Endometrial microvascular endothelial cells (primary cell): Measurements from ENCODE around the gene GLS. TPM values are rescaled to one million over a fixed set of nuclear protein-coding genes. Genes with fewer than 3 reads are reported as not detected.
"Not testable (repeated sequence)": the region's sequence is repeated elsewhere in the genome, so short reads cannot be mapped to it uniquely, and the experiment has no call there.

Source experiments
- in situ Hi-C: cut with HindIII; loops from 2 replicates; pipeline ENCODE4 v1.10.0; 2017; ENCODE audit warnings: low sequenced_read_pairs, low pct_unique_long_range_greater_than_20kb; ENCODE audit errors: inconsistent ontology term
- total RNA-seq: library from RNA; depleted of rRNA; stranded (reverse); fragments of >200 nt; gene quantifications from one replicate; pipeline ENCODE4 v1.2.3, GENCODE V29; 2015; ENCODE audit errors: inconsistent ontology term

GLS gene
- total RNA-seq, 1 donor from 2014 or later, result 110 TPM

DNA sequence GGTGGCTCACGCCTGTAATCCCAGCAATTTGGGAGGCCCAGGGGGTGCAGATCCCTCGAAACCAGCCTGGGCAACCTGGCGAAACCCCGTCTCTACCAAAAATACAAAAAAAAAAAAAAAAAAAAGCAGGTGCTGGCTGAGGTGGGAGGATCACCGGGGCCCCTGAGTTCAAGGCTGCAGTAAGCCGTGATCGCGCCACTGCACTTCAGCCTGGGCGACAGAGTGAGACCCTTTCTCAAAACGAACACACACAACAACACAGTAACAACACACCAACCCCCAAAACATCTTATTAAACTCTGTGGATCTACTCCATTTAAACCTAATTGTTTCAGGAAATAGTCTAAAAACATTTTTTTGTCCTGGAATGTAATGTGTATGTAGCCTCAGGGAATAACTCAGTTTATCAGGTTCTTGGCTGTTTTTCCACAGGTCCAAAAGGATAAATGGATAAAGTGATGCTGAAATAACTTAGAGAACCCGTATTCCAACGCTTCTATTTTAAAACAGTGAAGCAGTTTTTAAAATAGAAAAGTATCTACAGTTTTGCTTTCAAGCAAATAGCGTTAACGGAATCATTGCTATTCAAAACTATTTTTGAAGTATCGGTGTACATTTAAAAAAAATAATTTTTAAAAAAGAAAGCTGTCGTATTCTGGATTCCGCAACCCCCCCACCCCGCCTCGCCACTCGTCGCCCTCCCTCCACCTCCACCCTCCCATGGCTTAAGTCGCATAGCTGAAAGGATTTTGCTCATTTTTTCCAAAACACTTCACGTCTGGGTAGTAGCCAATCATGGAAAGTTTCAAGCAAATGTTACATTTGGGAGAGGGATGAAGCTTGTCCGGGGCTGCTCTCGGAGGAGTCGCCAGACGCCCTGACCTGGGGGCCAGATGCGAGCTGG is 895 bp upstream of the GLS start:
- in situ Hi-C loops, result no loop called here

DNA sequence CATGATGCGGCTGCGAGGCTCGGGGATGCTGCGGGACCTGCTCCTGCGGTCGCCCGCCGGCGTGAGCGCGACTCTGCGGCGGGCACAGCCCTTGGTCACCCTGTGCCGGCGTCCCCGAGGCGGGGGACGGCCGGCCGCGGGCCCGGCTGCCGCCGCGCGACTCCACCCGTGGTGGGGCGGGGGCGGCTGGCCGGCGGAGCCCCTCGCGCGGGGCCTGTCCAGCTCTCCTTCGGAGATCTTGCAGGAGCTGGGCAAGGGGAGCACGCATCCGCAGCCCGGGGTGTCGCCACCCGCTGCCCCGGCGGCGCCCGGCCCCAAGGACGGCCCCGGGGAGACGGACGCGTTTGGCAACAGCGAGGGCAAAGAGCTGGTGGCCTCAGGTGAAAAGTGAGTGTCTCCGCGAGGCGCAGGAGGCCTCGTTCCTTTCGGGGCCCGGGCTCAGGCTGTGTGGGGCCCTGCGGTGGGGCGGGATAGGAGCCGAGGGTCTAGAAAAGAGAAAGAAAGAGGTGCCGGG is 520 bp downstream of the GLS start:
- in situ Hi-C loops, result no loop called here

DNA sequence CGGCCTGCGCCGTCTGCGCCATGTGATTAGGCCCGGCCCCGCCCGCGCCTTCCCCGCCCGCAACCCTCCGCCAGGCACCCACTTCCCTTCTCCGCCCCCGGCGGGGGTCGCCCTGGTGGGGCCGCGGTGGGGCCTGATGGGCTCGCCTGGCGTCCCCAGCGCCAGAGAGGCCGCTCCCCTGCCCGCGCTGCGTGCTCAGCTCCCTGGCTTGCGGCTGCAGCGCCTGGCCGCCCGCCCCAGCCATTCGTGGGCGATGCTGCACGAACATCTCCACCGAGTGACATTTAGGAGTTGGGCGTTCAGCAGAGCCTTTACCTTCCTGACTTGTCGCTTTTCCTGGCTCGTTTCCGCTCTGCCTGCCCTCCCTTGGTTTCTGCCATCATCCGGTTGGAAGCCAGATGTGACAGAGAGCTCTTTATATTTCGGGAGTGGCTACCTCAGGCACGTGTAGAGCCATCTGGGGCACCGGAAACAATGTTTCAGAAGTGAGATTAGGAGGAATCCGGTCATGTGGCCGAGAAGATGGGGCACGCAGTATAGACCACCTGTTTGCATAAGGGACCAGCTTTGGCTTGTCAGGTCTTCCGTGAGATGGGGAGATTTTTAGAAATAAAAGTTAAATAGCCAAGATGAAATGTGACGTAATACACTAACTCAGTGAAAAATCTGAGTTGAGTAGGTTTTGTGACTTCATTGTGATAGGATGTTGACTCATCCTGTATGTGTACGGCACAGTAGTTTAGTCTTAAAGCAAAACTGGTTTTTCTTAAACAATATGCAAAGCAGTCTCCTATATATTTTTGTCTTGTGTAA is 1.2 kb downstream of the GLS start:
- in situ Hi-C loops, result no loop called here

DNA sequence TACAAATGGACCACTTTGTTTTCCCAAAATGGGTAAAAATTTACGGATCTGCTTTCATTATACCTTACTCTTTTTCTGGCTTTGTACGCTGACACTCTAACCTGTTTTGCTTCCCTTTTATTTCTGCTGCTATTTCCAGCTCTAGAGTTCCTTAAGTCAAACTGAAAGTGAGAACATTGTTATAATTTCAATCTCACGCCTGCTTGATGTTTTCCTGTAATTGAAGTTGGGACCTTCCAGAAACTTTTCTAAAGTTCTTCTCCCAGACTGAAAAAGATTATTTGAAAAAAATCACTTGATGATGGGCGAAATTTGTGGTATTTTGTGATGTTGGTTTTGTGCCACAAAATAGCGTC is 1.8 kb downstream of the GLS start:
- in situ Hi-C loops, result no loop called here

DNA sequence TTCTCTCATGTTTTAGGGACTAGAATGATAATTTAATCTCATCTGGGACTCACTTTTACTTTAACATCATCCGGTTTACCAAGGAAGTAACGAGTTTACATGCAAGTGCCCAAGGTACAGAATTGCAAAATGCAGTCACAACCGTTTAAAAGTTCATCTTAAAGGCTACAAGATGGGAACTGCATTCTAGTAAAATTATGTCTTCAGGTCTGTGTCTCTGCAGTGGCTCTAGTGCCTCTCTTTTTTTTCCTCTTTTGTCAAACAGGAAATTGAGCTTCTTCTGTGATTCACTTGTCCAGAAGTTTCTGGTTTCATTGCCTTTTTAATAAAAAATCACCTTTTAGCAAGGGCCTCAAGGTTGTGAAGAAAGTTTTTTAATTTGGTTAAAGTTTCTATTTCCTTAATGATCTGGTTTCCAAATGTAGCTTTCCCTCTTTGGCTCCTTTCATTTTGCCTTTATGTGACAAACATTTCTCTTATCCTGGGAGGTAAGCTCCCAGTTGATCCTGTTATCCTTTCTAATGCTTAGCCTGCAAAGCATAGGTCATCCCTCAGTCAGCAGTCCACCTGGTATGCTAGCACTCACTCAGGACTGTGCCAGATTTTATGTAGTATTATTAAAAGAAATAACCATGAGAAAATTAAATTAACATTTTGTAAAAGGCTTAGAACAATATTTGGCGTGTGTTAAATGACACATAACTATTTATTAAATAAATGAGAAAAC is 2.4 kb downstream of the GLS start:
- in situ Hi-C loops, result no loop called here

DNA sequence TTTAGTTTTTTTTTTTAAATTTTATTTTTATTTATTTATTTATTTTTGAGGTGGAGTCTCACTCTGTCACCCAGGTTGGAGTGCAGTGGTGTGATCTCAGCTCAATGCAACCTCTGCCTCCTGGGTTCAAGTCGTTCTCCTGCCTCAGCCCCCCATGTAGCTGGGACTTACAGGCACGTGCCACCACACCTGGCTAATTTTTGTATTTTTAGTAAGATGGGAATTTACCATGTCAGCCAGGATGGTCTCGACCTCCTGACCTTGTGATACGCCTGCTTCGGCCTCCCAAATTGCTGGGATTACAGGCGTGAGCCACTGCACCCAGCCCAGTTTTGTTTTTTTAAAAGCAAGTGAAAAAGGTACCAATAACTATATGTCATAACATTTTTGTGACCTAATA is 5.2 kb downstream of the GLS start:
- in situ Hi-C loops, result not testable (repeated sequence)

DNA sequence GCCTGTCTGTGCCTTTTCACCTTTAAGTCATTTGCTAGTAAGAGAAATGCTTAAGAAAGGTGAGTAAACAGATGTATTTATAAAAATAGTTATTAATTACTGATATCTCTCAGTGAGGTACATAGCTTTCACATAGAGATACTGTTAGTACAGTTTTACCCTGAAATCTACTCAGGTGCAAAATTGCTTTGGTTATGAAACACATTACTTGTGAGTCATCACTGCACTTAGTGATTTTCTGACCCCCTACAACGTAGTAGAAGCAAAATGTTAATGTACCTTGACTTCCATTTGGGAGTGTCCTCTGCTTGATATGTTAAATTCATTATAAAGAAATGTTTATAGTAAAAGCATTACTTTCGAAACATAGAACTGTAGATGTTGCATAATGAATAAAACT is 6.5 kb downstream of the GLS start:
- in situ Hi-C loops, result no loop called here

DNA sequence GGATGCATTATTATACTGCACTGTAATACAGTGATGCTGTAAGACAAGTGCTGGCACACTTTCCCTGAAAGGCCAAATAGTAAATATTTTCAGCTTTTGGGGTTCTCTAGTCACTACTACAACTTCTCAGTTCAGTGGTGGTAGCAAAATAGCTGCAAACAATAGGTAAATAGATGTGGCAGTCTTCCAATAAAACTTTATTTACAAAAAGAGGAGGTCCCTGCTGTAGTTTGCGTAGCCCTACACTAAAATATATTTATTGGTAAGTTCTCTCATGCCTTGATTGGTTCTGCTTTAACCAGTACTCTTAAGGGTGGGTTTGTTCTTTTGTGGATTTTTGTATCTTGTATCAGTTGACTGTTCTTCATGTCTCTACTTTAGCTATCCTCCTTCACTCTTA is 7.8 kb downstream of the GLS start:
- in situ Hi-C loops, result no loop called here

DNA sequence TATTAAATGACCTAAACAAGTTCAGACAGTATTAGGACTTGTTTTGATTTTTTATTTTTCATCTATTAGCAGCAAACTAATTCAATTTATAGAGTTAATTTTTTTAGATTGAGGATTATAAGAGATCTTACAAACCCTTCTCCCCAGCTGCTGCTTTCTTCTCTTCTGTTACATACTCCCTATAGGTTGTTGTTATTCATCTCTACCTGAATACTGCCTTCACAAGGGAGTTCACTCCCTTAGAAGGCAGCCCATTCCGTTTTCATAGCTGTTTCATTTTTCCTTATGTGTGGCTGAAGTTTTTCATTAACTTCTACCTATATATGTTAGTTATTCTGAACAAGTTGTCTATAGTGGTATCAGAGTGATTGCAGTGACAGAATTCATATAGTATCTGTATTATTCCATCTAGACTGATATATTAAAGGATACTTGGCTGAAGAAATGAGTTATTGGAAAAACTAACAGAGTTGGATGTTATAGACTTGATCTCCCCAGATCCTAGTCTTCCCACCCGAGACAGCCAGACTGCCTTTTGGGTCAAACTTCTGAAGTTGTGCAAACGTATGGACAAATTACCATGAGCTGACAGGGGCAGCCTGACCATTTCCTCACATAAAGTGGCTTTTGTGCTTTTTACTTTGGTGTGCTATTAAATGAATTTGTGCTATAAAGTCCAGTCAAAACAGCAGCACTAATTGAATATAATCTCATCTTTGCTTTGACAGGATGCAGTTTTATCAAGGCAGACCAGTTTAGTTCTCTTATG is 8.7 kb downstream of the GLS start:
- in situ Hi-C loops, result no loop called here

DNA sequence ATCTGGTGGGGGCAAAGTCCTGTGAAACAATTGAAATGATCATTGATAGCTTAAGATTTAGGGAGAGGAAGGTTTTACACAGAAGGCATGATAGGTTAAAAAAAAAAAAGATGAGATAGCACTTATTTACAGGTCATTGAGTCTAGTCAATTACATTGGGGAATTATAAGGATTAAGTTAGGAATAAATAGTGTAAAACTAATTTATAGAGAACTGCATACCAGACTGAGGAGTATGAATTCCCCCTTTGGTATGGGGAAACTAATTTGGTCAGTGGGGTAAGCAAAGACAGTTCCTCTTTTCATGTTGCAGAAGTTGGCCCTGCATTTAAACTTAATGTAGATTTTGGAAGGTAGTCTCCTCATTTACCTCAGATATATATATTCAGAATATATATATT is 10.8 kb downstream of the GLS start:
- in situ Hi-C loops, result no loop called here

DNA sequence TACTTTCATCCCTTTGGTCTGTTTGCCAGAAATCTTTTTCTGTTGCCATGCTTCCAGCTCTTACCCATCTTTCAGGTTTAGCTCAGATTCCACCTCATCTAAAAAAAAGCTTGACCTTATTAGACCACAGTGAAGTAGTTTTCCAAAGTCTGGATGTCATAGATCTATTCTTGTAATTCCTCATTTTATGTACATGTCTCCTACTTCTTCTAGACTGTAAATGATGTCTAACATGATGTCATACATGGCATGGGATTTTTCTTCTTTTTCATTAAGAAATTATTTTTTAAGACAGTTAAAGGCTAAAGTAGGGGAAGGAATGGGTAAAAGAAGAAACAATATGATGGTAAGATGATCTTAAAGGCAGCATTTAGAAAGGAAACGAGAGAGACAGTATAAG is 11.3 kb downstream of the GLS start:
- in situ Hi-C loops, result no loop called here

DNA sequence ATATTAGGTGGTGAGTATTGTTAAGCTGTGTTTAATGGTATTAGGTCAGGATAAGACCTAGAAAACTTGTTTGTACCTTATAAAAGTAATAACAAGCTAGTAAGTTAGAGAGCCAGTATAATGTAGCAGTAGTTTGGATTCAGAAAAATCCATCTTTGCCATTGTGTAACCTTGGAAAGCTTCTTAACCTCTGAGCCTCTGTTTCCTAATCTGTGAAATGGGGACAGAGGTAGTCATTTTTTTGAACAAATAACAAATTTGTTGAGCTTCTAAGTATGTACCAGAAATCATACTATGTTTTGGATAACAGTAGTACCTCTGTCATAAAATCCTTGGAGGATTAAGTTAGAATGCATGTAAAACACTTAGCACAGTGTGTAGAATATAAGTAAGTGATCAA is 12.5 kb downstream of the GLS start:
- in situ Hi-C loops, result no loop called here

DNA sequence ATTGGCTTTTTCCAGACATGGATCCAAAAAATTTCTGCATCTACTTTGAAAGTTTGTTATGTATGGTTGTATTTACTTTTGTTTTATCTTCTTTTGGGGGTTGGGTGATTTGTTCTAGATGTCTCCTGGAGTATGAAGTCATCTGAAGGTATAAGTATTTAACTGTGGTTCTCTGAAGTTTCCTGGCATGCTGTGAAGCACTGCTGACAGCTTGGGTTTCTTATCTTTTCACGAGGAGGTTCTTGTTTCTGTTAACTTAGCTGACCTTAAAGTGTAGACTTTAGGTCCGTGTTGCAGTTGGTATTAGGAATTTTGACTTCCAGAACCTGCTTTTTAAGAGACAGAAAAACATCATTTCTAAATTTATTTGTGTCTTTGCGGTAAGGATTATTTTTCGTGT is 15.9 kb downstream of the GLS start:
- in situ Hi-C loops, result no loop called here

DNA sequence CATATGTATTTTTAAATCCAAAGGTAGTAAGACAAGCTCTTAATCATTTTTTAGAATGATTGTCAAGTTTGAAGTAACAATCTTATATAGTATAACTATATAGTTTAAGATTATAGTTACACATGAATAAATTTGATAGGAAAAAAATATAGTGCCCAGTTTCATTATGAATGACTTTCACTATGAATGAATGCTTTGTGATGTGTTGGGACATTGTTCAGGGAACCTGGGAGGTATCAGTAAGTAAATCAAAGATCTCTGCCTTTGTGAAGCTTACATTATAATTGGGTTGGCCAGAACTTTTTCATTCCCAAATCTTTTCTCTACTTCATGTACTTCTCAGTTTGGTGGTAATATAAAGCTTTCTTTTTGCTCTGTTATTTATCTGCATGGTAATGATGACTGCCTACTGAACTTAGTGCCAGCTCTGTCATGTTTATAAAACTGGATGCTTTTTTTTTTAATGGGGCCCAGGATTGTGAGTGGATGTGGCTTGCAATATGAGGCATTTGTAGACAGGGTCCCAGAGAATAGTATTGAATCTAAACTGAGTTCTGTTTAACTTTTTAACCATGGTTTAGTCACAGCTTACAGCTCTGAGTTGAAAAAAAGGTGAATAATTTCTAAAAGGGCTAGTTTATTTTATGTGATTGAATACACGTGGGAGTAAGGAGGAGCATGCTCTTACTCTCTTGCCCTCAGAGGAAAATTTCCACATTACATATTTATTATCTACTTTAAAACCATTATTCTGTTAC is 23.3 kb downstream of the GLS start:
- in situ Hi-C loops, result no loop called here

DNA sequence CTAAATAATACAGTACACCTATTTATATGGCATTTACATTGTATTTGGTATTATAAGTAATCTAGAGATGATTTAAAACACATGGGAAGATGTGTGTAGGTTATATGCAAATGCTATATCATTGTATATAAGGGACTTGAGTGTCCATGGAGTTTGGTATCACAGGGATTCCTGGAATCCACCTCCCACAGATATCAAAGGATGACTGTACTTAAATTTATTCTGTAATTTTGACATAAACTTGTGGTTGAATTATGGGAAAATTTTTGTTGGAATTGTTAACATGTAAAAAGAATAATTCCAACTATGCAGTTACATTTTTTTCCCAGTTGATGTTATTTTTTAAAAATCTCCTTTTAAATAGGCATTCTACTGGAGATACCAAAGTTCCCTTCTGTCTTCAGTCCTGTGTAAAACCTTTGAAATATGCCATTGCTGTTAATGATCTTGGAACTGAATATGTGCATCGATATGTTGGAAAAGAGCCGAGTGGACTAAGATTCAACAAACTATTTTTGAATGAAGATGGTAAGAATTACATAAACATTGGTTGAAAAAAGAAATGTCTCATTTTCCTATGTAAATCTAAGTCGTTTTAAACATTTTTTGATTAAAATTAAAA is 24.1 kb downstream of the GLS start:
- in situ Hi-C loops, result no loop called here

DNA sequence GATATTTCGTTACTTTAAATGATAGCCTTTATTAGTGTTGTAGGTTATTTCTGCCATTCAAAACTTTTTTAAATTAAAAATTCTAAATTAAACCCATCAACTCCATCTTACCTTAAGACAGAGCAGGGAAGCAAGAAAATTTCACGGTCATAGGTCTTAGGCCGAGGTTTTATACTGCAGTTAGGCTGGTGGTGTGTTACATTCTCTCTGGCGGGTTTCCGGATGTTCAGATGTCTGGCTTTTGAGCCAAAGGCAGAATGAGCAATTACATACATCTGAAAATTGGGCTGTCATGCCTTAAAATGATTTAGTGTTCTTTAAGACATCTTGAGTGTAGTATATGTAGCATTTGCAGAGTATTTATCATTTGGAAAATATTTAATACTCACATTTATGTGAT is 27.9 kb downstream of the GLS start:
- in situ Hi-C loops, result no loop called here

DNA sequence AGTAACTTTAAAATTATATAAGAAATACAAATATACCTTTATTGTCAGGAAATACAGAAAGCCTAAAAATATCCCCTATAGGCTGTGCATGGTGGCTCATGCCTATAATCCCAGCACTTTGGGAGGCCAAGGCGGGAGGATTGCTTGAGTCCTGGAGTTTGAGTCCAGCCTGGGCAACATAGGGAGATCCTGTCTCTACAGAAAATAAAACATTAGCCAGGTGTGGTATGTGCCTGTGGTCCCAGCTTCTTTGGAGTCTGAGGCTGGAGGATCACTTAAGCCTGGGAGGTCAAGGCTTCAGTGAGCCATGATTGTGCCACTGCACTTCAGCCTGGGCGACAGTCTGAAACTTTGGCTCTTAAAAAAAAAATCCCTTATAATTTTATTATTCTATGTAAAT is 29.1 kb downstream of the GLS start:
- in situ Hi-C loops, result no loop called here
